Measurements from ENCODE around the gene AGAP1. TPM values are rescaled to one million over a fixed set of nuclear protein-coding genes. Genes with fewer than 3 reads are reported as not detected.

The AGAP1 gene
- polyA plus RNA-seq, 4 donors: 20.2 to 21.2 (median 20.3) TPM

DNA sequence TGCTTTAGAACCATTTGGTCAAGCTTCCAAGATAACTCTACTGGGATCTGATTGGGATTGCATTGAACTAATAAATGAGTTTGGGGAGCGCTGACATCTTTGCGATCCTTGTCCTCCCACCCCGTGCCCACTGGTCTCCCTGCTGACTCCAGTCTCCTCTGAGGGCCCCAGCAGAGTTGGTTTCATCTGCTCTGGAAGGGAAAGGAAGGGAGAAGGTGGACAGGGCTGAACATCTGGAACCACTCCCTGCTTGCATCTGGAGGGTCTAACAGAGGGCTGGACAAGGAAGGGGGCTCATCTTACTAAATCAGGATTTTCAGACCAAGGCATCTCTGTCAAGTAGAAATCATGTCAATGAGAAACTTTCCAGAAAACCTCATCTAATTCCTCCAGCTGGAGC is 661.6 kb downstream of the AGAP1 start:
- DNase-seq (ENCODE audit: low read depth in 4 of 4, low spot score in 3 of 4): no peak

DNA sequence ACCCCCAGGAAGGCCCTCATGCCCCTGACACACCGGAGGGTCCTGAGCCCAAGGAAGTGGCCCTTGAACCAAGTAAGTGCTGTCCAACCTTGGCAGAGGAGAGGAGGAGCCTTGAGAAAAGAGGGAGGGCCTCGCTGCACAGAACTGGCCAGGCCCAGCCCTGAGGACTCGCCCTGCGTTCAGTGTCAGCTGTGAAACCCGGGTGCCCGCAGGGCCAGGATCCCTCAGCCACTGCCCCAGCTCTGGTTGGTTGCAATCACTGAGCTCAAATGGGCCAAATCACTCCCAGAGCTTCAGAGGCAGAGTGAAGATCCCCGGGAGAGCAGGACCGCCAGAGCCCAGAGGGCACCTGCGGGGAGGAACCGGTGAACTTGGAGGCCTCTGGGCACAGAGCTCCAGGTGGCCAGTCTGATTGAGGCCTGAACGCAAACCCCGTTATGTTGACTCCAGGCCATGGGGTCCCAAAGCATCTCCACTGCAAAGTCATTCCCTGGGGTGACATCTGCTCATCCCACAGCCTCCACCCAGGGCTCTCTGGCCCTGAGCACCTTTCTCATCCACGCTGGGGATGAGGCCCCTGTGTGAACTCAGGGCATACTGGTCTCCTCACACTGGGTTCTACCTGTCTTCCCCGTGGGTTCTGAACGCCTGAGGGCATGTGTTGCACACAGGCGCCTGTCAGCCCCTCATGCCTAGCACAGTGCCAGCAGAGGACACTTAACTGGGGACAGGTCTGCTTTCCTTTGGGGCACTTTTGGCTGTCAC is 662.4 kb downstream of the AGAP1 start:
- no peak for DNase-seq (ENCODE audit: low read depth in 4 of 4, low spot score in 3 of 4)

GRCh38 chr2:236156860-236157194 is 663.0 kb downstream of the AGAP1 start:
- no peak for DNase-seq (ENCODE audit: low read depth in 4 of 4, low spot score in 3 of 4)

DNA sequence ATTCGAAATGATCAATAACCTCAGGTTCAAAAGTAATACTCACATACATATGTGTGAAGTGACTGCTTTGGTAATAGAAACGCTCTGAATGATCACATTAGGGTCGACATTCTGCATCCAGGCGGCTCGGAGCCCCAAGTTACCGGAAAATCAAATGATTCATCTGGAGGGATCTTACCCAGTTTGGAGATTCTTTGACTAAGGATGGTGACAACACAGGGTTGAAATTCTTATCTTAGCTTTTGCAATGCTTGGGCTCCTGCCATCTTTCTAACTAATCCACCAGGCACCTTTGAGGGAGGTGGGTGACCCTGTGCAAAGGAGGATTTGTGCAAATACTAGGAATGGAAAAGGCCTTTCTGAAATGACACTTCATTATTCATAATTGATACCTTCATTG is 663.5 kb downstream of the AGAP1 start:
- no peak for DNase-seq (ENCODE audit: low read depth in 4 of 4, low spot score in 3 of 4)

GRCh38 chr2:236157815-236158498 is 664.1 kb downstream of the AGAP1 start:
- DNase-seq (ENCODE audit: low read depth in 4 of 4, low spot score in 3 of 4): no peak

- DNase-seq (ENCODE audit: low read depth in 4 of 4, low spot score in 3 of 4): no peak
These were observed 665.3 kb downstream of the AGAP1 start for GRCh38 chr2:236158969-236159777.

GRCh38 chr2:236159778-236160170 is 665.9 kb downstream of the AGAP1 start:
- no peak for DNase-seq (ENCODE audit: low read depth in 4 of 4, low spot score in 3 of 4)

DNA sequence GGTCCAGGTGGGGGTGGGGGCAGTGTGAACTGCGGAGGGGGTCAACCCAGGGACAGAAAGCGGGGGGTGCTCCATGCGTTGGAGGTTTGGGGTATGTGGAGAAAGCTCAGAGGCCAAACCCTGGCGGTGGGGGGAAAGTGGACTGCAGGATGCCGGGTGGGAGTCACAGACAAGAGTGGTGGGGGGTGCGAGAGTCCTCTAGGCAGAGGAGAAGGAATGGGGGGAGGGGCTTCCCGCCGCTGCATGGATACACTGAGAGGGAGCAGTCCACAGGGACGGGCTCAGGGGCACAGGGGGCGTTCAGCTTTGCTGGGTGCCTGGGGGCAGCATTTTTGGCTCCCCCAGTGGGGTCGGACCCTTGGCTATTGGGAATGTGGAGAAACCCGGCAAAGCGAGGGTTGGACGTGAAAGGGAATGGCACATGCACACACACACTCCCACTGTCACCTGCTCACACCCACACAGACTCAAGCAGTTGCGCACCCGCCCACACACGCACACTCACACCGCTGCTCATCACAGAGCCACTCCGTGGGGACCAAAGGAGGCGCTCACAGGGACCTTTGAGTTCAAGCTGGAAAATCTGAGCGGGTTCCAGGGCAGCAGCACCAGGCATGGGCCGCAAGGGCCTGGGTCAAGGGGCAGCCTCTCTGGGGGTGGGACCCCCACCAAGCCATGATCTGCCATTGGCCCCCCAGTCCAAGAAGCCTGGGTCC is 666.7 kb downstream of the AGAP1 start:
- DNase-seq (ENCODE audit: low read depth in 4 of 4, low spot score in 3 of 4): no peak

DNA sequence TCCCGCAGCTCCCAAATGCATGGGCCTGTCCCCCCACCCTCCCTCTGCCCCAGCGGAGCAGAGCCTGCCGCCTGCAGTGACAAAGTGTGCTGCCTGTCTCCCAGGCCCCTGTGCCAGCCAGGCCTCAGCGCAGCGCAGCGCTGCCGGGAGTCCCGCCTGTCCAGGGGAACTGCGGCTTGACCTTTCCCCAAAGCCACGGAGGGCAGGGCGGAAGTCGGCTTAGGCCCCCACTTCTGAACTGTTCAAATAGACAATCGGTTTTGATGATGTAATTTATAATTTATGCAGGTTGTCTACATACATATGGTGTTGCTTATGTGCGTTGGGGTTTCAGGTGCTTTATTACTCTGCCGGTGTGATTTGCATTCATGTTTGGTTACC is 667.2 kb downstream of the AGAP1 start:
- no peak for DNase-seq (ENCODE audit: low read depth in 4 of 4, low spot score in 3 of 4)

DNA sequence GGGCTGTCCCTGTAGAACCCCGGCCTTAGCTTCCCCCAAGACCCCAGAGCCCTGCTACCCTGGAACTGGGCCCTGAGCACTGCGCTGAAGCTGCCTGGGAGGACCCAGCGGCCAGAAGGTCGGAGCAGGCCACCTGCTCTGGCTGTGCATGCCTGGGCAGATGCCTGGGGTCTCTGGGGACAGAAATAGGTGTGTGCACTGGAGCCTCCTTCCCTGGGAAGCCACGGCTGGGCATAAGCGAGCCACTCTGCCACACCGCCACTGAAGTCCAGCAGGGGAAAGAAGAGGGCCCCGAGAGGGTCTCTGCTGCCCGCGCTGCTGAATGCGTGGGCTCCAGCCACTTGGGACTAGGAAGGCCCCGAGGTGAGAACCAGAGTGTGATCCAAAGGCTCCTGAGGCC is 667.7 kb downstream of the AGAP1 start:
- no peak for DNase-seq (ENCODE audit: low read depth in 4 of 4, low spot score in 3 of 4)

GRCh38 chr2:236162031-236162845 is 668.4 kb downstream of the AGAP1 start:
- DNase-seq (ENCODE audit: low read depth in 4 of 4, low spot score in 3 of 4): no peak

GRCh38 chr2:236162882-236163470 is 669.1 kb downstream of the AGAP1 start:
- DNase-seq (ENCODE audit: low read depth in 4 of 4, low spot score in 3 of 4): no peak

DNA sequence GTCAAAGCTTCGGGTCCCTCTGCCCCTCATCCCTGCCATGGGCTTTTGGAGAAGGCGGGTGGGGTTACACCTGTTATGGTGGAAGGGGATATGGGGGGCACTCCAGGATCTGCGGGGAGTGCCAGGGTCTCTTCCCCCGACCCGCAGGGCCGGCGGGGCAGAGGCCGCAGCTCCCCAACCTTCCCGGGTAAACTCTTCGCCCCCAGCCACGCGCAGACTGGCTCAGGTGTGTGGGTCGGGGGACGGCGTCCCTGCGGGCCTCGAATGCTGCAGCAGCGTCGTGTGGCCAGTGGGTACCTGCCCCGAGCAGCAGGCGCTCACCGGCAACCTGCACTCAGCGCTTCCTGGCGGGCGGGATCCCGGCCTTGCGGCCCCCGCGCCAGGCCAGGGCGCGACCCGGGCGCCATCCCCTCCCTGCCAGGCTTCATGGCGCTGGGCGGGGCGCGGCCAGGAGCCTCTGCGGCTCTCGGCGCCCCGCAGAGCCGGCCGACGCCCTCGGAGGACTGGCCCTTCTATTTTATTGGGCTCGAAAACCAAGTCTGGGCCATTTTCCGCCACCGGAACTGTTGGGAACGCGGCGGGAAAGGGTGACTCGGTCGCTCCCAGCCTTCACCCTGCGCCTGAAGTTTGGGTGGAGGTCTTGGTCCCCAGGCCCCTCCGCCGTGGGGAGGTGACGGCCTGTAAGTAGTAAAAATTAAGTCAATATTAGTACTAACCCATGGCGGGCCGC is 669.8 kb downstream of the AGAP1 start:
- DNase-seq (ENCODE audit: low read depth in 4 of 4, low spot score in 3 of 4): no peak

GRCh38 chr2:236164201-236164924 is 670.5 kb downstream of the AGAP1 start:
- DNase-seq (ENCODE audit: low read depth in 4 of 4, low spot score in 3 of 4): no peak

DNA sequence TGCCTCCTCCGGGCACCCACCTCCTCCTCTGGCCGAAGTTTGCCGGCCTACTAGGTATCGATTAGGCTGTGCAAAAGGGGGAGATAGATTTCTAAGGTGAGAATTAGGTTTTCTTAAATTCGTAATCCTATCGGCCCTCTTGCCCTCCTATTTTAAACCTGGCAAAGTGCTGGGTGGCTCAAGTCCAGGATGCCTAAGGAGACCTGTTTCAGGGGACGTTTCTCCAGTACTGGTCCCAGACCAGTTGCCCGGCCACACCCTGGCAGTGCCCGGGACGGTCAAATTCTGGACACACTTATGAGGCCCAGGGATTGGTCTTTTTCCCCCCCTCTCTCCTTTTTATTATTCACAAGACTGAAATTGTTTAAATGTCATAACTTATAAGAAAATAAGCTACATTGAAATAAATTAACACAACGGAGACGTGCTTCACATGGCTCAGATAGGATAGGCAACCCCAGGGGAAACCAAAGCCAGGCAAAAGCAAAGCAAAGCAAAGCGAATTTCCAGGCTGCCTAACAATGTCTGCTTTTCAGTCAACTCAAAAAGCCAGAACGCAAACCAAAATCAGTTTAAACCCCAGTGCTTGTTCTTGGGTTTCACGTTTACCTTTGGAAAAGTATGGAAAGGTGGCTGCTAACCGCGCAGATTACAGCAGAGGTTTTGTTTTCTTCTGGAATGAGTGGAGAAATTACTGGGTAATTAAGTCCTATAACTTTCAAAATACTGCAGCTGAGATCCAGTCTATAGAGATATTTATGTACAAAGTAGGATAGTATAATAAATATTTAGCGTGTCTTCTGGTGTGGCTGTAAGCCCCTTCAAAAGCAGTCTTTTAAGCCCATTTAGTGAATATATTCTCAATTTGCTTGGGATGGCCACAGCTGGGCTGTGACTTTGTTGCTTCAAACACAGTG is 671.3 kb downstream of the AGAP1 start:
- no peak for DNase-seq (ENCODE audit: low read depth in 4 of 4, low spot score in 3 of 4)

DNA sequence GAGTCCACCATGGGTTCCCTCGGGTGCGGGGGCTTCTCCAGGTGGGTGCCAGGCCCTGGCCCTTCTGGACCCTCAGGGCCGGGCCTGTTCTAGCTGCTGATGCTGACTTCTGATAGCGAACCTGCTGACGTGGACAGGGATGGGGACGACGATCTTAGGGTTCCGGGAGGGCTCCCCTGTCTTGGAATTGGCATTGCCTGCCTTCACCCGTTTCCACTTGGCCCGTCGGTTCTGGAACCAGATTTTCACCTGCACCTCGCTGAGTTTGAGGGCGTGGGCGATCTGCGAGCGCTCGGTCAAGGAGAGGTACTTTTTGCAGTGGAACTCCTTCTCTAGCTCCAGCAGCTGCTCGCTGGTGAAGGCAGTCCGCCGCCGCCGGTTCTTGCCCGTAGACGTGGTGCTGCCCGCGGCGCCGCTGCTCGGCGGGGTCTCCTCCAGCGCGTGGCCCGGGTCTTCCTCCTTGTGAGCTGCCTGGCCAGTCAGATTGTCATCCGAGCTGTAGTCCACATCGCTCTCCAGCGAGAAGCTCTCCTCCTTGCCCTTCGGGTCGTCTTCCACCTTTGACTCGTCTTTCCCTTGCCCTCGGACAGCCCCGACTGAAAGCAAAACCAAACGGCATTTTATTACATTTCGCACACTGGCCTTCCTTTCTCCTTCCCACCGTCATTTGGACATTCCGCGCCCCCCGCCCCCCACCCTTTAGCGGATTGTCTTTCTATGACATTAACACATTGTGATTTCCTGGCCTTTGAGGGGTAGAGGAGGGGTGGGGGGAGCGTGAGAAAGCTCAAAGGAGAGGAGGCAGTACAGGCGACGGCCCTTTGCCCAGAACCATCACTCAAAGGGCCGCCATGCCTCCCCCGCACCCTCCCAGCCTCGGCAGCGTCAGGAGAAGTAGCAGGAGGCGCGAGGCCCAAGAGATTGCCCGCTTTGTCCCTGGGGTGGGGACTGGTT is 672.3 kb downstream of the AGAP1 start:
- DNase-seq (ENCODE audit: low read depth in 4 of 4, low spot score in 3 of 4): no peak
